ENCODE measurements around the gene SUGCT. TPM values are rescaled to one million over a fixed set of nuclear protein-coding genes. Genes with fewer than 3 reads are reported as not detected.

Gene SUGCT
- total and polyA plus RNA-seq, 2 of the 13 experiments (the other 11 are each of a cell fraction or from before 2014, with no cell fraction given): 10.1 to 22.2 TPM

DNA sequence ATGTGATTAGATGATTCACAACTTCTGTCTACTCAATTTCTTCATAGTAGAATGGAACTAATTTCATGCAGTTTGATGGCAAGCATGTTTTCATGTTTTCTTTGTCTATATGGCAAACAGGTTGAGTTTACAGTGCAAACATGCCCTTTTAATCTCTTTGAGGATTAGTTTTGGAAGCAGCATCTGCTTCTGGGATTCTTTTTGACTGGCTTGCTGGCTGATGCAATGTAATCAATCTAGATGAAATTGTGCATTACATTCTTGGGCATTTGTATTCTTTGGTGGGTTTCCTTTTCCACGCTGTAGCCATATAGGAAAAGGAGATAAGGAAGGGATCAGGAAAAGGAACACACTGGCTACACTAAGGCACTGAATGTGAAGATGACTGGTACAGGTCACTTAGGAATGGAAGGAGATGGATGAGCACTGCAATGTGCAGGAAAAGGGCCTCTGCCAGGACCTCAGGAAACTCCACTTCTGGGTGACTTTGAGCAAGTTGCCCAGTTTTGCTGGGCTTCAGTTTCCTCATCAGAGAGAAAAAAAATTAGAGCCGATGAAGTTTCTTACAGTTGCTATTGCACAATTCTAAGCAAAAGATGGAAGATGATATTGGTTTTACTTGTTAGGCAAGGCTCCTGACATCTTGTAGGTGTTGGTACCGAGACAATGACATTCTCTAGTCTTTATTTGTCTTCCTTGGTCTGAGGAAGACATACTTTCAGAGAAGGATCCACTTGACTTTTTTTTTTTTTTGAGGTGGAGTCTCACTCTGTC is 269.1 kb downstream of the SUGCT start (continued):
- TF ChIP-seq, protein P1, sequence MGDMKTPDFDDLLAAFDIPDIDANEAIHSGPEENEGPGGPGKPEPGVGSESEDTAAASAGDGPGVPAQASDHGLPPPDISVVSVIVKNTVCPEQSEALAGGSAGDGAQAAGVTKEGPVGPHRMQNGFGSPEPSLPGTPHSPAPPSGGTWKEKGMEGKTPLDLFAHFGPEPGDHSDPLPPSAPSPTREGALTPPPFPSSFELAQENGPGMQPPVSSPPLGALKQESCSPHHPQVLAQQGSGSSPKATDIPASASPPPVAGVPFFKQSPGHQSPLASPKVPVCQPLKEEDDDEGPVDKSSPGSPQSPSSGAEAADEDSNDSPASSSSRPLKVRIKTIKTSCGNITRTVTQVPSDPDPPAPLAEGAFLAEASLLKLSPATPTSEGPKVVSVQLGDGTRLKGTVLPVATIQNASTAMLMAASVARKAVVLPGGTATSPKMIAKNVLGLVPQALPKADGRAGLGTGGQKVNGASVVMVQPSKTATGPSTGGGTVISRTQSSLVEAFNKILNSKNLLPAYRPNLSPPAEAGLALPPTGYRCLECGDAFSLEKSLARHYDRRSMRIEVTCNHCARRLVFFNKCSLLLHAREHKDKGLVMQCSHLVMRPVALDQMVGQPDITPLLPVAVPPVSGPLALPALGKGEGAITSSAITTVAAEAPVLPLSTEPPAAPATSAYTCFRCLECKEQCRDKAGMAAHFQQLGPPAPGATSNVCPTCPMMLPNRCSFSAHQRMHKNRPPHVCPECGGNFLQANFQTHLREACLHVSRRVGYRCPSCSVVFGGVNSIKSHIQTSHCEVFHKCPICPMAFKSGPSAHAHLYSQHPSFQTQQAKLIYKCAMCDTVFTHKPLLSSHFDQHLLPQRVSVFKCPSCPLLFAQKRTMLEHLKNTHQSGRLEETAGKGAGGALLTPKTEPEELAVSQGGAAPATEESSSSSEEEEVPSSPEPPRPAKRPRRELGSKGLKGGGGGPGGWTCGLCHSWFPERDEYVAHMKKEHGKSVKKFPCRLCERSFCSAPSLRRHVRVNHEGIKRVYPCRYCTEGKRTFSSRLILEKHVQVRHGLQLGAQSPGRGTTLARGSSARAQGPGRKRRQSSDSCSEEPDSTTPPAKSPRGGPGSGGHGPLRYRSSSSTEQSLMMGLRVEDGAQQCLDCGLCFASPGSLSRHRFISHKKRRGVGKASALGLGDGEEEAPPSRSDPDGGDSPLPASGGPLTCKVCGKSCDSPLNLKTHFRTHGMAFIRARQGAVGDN (CRISPR knock-in tag; IDR thresholded peaks at IDR 0.05): no peak
- TF ChIP-seq RXRB (CRISPR knock-in tag; IDR thresholded peaks at IDR 0.05; ENCODE audit: borderline replicate concordance): peak; percentile 47; the same call in 1 of the 2 replicates
- peak; percentile 98 for TF ChIP-seq FOXA3 (CRISPR knock-in tag; IDR thresholded peaks at IDR 0.05)
- TF ChIP-seq, protein P2, sequence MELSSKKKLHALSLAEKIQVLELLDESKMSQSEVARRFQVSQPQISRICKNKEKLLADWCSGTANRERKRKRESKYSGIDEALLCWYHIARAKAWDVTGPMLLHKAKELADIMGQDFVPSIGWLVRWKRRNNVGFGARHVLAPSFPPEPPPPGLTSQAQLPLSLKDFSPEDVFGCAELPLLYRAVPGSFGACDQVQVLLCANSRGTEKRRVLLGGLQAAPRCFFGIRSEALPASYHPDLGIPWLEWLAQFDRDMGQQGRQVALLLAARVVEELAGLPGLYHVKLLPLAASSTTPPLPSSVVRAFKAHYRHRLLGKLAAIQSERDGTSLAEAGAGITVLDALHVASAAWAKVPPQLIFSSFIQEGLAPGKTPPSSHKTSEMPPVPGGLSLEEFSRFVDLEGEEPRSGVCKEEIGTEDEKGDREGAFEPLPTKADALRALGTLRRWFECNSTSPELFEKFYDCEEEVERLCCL (CRISPR knock-in tag; IDR thresholded peaks at IDR 0.05; ENCODE audit: borderline replicate concordance): no peak
- TF ChIP-seq RARA (CRISPR knock-in tag; IDR thresholded peaks at IDR 0.05): peak; percentile 77
- TF ChIP-seq, protein P3, sequence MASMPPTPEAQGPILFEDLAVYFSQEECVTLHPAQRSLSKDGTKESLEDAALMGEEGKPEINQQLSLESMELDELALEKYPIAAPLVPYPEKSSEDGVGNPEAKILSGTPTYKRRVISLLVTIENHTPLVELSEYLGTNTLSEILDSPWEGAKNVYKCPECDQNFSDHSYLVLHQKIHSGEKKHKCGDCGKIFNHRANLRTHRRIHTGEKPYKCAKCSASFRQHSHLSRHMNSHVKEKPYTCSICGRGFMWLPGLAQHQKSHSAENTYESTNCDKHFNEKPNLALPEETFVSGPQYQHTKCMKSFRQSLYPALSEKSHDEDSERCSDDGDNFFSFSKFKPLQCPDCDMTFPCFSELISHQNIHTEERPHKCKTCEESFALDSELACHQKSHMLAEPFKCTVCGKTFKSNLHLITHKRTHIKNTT (CRISPR knock-in tag; IDR thresholded peaks at IDR 0.05): no peak
- TF ChIP-seq FOXA1 (IDR thresholded peaks at IDR 0.05): peak; percentile 92
- TF ChIP-seq FOXA1 (CRISPR knock-in tag; IDR thresholded peaks at IDR 0.05): peak; percentile 94
- TF ChIP-seq, protein P4, sequence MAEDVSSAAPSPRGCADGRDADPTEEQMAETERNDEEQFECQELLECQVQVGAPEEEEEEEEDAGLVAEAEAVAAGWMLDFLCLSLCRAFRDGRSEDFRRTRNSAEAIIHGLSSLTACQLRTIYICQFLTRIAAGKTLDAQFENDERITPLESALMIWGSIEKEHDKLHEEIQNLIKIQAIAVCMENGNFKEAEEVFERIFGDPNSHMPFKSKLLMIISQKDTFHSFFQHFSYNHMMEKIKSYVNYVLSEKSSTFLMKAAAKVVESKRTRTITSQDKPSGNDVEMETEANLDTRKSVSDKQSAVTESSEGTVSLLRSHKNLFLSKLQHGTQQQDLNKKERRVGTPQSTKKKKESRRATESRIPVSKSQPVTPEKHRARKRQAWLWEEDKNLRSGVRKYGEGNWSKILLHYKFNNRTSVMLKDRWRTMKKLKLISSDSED (CRISPR knock-in tag; IDR thresholded peaks at IDR 0.05): no peak
- TF ChIP-seq RARG (CRISPR knock-in tag; IDR thresholded peaks at IDR 0.05; ENCODE audit: low read depth): no peak
- peak; percentile 90; the same call in 1 of the 2 replicates for TF ChIP-seq FOXJ3 (CRISPR knock-in tag; IDR thresholded peaks at IDR 0.05; ENCODE audit: borderline replicate concordance)
- TF ChIP-seq, protein P5, sequence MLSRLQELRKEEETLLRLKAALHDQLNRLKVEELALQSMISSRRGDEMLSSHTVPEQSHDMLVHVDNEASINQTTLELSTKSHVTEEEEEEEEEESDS (CRISPR knock-in tag; IDR thresholded peaks at IDR 0.05; ENCODE audit: borderline replicate concordance): no peak
- TF ChIP-seq ZNF350 (CRISPR knock-in tag; IDR thresholded peaks at IDR 0.05; ENCODE audit: borderline replicate concordance, low read depth): no peak
- no peak for TF ChIP-seq ZMYM3 (CRISPR knock-in tag; IDR thresholded peaks at IDR 0.05)
- TF ChIP-seq ZBTB7A (CRISPR knock-in tag; IDR thresholded peaks at IDR 0.05): no peak
- 0 out of 2 replicates have a peak, but pooled peaks have one; percentile 6 for TF ChIP-seq GABPB1 (CRISPR knock-in tag; IDR thresholded peaks at IDR 0.05)
- TF ChIP-seq AGO2 (optimal IDR thresholded peaks at IDR 0.05; ENCODE audit: low read depth, low read length): no peak
- TF ChIP-seq, protein P6, sequence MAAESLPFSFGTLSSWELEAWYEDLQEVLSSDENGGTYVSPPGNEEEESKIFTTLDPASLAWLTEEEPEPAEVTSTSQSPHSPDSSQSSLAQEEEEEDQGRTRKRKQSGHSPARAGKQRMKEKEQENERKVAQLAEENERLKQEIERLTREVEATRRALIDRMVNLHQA (CRISPR knock-in tag; IDR thresholded peaks at IDR 0.05): peak; percentile 96
- no peak for TF ChIP-seq CC2D1A (CRISPR knock-in tag; IDR thresholded peaks at IDR 0.05)
- 0 out of 4 replicates have a peak, but pooled peaks of 1 of the 2 experiments have one; percentile 17 for TF ChIP-seq MAFK (conservative IDR thresholded peaks at IDR 0.05 in 1 of 2, IDR thresholded peaks at IDR 0.05 in 1 of 2; ENCODE audit: low read length in 2 of 2)
- no peak for TF ChIP-seq NKX3-1 (CRISPR knock-in tag; IDR thresholded peaks at IDR 0.05)
